GM18861 (cell line): ENCODE measurements around the gene CHRNA3.

Source experiments
- ATAC-seq: cut with Tn5 transposase; IDR thresholded peaks from one replicate; pipeline ENCODE4 v1.9.1; 2021; ENCODE audit not compliant: unreplicated experiment

CHRNA3 gene

DNA sequence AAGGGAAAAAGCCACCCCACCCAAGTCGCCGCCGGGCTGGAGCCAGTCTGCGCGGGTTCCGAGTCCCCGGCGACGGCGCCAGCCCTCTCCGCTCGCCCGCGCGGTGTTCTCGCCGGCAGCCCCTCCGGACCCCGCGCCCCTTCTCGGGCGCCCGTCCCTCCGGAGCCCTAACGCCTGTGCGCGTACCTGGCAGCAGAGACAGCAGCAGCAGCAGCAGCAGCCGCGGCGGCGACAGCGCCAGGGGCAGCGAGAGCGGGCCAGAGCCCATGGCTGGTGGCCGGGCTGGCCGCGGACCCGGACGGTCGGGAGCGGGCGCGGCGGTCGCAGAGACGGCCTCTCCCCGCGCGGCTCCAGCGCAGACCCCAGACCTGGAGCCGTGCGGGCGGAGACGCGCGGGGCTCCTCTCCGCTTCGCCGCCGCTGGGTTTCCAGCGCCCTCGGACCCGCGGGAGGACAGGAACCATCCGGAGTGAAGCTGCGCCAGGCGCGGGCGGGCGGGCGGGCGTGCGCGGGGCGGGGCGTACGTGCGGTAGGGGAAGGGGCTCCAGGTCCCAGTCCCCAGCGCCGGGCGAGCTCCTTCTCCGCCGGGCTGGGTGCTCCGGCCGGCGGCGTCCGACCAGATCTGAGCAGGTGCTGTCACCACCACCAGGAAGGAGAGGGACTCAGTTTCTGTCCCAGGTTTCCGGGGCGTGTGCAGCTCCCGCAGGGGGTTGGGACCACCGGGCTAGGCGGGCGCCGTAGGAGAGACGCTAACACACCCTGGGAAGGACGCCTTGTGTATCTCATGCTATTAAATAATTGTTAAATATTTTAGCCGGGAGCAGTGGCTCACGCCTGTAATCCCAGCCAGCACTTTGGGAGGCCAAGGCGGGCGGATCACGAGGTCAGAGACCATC is at the start of gene CHRNA3:
TSS of gene CHRNA3 (minus strand) at position 470 of the 895 bp plus-strand sequence. CDS start at position 268, 202 bp downstream.
- ATAC-seq, result no peak

DNA sequence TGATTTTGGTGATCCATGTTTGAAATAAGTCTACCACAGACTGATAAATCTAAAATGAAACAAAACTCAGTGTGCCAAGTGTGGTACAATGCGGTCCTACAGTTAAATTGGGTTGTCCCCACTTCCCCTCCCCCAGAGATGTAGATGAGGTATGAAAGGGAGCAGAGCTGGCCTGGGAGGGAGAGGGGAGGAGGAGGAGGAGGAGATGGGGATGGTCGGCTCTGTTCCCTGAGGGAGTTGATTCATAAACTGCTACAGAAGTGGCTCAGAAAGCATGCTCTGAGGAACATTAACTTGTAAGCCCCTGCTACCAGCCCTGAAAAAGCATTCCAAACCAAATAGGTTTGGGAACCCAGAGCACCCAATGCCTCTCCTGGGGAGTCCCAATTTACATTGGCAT is 48.2 kb upstream of the CHRNA3 start:
- ATAC-seq, result no peak

DNA sequence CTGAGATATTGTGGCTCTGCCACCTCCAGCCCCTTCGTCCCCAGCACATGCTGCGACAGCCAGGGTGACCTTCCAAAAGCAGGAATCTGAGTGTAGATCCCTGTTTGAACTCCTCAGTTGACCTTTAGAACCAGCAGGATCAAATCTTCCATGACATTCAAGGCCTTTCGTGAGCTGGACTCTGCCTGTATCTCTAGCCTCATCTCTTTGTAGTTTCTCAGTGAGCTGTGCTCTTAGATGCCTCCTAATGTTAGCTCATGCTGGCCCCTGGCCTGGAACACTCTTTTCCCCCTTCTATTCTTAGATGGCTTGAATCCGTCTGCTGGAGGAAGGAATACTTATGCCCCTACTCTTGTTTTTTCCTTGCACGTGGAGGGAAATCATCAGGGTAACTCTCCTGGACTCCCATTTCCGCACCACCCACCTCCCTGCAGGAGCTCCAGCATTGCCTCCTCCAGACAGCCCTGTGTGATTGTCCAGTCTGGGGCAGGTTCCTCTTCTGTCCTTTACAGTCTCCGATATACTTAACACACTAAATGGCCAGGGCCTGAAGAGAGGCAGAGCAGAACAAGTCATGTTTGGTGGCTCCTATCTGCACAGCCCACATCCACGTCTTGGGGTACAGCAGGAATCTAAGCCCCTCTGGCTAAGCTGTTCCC is 46.9 kb upstream of the CHRNA3 start:
- no peak for ATAC-seq

DNA sequence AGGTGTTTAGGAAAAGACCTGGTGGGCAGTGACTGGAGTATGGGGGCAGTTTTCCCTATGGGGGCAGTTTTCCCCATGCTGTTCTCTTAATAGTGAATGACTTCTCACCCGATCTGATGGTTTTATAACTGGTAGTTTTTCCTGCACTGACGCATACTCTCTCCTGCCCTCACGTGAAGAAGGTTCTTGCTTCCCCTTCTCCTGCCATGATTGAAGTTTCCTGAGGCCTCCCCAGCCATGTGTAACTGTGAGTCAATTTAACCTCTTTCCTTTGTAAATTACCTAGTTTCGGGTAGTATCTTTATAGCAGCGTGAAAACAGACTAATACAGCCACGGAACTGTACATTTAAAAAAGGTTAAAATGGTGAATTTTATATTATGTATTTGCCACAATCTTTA is 45.2 kb upstream of the CHRNA3 start:
- ATAC-seq, result no peak

DNA sequence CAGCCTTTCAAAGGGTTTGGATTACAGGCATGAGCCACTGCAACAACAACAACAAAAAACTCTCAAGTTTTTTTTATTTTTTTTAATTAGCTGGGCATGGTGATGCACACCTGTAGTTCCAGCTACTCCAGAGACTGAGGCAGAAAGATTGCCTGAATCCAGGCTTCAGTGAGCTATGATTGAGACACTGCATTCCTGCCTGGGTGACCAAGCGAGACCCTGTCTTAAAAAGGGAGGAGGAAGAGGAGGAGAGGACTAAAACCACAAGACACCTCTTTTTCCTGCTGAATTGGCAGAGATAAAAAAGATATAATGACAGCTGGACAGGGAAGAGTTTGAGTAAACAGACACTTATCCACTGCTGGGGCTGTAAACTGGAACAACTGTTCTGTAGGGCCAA is 42.9 kb upstream of the CHRNA3 start:
- no peak for ATAC-seq

DNA sequence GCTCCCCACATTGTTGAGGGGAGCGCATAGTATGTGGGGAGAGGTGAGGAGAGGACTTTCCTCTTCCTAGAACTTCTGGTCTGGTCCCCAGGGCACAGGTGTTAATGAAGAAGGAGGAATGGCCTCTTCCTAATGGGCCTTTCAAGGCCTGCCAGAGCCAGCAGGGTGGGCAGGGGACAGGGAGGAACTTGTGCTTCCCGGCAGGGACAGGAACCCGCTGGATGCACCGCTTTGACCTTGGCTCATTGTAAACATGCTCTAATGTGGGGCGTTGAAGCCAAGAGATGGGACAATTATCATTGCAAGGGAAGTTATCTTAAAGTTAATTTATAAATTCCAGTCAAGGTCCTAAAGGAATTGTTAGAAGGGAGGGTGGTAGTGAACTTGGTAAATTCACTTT is 41.2 kb upstream of the CHRNA3 start:
- ATAC-seq, result no peak

DNA sequence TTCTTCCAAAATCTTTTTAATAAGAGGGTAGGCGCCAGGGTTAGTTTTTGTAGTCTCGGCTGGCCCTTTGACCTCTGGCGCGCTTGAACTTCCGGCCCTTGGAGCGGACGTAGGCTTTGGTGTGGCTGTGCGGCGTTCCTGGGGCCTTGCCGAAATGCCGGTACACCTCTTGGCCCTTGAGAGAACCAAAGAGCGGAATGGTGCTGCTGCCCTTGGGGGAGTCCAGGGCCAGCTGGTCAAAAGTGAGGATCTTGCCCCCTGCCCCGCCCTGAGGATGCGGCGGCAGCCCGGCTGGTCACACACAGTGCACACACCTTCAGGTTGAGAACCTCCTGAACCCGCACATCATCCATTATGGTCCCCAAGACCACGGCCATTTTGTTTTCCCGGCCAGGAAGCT is 40.2 kb upstream of the CHRNA3 start:
- no peak for ATAC-seq

DNA sequence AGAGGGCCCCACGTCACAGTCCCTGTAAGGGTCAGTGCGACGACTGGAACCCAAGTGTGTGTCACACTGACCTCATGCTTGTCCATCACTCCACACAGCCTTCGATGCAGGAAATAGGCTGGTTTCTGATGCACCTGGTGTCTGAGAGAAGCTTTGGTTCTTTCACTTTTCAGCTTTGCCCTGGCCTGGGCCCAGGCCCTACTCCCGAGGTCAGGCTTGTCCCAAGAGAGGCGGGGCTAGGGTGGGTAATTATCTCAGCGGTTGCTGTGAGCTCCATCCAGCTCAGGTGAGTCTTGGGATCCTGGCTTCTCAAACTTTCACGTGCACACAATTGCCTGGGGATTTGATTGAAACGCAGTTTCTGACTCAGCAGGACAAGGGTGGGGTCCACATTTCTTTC is 39.8 kb upstream of the CHRNA3 start:
- no peak for ATAC-seq

DNA sequence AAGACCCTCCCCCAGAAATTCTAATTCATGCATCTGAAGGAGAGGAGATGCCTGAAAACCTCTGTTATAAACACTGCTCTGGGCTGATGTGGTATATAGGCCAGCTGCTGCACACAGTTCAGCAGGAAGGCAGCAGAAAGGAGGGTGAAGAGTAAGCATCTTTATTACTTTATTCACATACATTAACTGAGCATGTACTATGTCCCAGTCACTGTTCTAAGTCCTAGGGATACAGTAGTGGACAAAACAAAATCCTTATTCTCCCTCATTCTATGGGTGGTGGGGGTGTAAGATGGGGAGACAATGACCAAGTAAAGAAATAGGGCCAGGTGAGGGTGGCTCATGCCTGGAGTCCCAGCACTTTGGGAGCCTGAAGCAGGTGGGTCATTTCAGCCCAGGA is 38.0 kb upstream of the CHRNA3 start:
- no peak for ATAC-seq

DNA sequence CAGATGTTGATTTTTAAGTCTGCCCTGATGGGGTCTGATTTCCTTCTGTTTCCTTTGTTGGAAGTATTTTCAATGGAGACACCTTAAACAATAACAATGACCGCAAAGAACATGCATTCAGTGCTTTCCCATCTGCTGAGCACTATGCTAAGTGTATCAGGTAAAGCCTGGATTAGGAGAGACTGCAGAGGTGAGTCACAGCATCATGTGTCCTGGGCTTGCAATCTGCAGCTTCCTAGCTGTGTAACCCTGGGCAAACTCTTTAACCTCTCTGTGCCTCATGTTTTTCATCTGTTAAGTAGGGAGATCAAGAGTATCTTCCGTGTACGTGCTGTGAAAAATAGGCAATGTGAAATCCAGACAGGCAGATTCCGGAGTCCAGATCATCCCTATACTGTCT is 33.5 kb upstream of the CHRNA3 start:
- no peak for ATAC-seq

DNA sequence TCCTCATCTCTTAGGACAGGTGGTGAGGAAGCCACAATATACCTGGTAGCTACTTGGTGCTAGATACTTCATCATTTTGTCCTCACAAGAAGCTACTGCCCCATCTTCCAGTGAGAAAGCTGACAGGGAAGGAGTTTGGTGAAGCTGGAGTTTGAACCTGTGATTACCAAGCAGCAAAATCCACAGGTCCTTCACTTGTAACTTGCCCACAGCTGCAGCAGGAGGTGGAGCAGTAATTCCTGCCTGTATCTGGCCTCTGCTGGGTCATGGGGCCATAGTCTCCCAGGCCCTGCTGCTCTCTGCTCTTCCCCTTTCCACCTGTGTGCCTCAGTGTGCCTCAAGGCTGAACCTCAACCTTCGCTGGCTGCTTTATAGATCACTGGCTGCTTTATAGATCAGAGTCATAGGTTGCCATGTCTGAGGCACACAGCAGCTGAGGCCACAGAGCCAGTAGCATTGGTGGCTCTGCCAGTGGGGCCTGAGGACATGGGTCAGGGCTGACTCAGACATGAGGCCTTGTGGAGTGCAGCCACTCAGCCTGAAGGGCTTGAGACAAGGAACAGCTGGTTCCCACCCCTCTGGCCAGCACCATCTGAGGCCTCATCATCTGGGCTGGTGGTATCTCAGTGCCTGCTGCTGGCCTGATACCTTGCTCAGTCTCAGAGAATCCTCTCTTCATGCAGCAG is 31.3 kb upstream of the CHRNA3 start:
- no peak for ATAC-seq

DNA sequence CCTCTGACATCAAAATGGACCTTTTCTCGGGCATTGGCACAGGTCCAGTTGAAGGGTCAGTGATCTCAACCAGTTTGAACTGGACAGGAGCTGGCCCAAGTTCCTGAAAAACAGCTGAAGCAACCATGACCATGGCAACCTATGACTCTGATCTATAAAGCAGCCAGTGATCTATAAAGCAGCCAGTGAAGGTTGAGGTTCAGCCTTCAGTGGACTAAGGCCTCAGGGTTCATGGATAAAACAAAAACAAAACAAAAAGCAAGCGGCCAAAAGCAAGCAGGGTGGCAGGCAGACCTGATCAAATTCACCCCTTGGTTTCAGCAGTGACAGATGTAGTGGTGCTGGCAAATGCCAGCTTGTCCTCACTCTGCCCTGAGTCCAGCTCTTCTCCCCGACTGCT is 30.2 kb upstream of the CHRNA3 start:
- no peak for ATAC-seq

DNA sequence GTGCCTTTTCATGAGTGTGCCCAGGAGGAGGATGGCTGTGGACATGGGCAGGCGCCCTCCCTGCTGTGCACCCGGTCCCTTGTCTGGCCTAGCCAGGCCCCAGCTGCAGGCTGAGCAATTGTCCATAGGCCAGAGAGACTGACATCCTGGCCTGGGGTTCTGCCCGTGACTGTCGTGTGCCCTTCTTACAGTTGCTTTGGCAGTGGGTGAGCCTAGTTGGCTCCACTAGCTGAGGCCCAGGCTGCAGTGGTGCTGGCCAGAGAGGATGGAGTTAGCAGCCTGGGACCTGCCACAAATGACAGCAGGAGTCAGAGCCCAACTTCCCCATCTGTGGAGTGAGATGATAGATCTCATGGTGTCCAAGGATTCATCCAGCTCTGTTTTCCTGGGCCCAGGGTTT is 29.2 kb upstream of the CHRNA3 start:
- ATAC-seq, result no peak

DNA sequence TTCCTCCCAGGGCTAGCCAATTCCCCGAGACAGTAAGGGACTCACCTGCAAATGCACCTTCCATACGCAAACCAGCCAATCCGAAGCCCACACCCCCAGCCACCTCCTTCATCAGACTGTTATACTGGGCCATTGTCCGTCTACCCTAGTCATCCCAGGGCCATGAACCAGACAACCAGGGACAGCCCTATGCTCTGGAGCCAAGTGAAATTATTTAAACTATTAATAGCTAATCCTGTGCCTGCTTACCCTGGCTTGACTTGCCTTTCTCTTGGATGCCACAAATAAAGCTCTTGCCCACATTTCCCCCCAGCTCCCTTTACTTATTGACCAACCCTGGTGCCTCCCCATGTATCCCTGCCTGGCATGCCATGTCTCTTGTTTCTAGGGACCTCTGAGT is 24.2 kb upstream of the CHRNA3 start:
- ATAC-seq, result no peak

DNA sequence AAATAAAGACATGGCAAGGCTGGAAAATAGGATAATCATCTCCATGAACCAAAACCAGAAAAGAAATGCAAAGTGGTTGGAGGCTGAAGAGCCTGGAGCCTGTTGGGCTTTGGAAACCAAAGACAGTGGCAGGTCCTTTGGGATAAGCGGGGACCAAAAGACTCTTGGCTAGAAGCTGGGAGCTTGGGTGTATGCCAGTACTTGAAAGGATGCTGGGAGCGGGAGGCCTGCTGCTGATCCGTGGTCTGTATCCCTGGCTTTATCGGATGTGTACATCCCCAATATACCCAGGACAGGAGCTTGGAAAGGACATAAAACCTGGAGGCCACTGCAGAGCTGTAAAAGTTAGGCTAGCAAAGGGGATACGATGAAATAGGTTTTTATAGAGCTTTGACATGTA is 21.5 kb upstream of the CHRNA3 start:
- ATAC-seq, result no peak

DNA sequence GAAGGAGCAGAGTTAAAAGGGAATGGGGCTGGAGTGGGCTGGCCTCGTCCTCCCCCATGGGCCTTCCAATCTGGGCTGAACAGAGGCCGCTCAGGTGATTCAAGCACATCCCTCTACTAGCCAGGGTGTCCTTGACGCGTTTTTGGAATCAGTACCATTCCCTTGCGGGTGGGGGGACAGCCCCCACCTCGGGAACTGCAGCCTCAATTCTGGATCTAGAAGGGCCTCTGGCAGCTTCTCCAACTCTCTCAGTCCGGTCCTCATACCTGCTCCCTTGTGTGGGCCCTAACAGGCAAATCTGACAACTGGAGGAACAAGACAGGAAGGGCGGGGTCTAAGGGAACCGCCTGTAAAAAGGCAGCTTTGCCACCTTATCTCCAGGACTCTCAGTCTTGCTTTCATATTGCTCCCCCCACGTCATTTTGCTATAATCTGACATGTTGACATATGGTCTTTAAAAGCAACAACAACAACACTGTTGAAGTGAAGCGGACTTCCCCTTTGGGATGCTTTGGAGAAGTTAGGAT is 21.0 kb upstream of the CHRNA3 start:
- no peak for ATAC-seq

DNA sequence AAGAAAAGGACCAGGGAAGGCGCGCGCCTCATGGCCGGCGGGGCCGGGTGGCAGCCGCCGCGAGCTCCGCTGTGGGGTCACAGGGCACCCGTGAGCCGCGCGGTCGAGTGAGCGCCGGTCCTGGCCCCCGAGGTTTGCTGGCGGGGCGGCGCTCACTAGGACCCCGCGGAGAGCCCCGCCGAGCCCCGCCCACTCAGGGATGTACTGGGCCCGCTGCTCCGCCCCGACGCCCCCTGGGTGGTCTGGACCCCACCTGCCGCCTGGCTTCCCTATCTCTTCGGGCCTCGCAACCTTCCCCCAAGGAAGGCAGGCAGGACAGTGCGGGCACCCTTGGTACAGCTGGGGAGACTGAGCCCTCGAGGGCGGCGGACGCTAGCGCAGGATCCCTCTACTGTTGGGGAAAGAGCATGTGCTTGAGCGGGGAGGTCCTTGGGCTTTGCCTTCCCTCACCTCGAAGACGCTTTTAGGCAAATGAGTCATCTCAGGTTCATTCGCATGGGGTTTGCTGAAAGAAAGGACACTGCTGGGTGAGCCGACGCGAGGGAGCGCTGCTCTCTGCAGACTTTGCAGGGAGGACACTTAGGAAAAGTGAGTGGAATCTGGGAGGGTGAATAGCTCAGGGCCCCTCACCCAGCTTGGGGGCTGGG is 20.4 kb upstream of the CHRNA3 start, which contains the start of gene CHRNB4:
TSS of gene CHRNB4 (minus strand) at position 109 of the 647 bp plus-strand sequence. CDS start at position 32, 77 bp downstream.
- ATAC-seq, result no peak

DNA sequence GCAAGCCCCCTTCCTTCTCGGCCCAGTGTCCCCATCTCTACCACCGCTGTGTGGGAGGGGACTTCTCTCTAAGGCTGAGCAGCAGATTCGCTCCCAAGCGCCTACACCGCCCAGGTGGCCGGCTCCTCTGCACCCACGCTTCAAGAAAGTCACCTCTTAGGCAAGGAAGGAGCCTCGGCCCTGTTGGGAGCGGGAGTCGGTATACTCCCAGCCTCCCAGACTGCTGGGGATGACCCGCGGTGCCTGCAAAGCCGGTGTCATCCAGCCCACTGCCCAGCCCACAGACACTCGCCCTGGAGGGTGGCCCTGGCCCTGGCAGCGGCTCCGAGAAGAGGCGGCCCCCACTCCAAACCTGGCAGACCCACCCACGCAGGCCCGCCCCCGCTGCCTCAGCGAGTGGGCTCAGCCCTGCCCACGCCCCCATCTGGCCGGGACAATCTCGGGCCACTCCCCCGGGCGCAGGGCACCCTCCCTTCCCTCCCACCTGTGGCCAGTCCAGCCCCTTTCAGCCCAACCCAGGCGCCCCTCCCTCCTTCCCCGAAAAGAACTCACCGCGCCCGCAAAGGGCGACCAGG is 19.8 kb upstream of the CHRNA3 start:
- no peak for ATAC-seq

DNA sequence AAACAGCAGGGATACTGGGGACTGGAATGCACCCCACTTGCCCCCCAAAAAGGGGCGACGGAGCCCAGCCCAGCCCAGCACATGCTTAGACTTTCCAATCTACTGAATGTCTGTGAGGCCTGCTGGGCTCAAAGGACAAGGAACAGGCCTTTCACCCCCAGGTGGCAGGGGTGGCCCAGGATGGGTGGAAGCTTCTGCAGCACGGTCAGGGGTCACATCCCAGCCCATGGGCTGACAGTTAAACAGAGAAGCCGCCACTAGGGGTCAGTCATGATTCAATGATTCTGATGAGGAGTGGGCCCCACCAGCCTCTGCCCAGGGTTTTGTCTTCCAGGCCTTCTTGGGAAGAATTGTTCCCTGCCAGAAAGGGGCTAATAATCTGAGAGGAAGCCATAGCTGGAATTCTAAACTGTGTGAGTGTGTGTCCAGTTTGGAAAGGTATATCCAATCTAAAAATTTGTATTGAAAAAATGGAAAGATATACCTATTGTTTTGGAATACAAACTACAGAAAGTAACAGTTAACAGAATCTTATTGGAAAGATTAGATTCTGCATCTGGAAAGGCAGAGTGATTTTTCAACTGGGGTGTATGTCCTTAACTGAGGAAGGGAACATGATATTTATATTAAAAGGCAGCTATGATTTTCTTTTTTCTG is 18.0 kb upstream of the CHRNA3 start:
- ATAC-seq, result no peak

DNA sequence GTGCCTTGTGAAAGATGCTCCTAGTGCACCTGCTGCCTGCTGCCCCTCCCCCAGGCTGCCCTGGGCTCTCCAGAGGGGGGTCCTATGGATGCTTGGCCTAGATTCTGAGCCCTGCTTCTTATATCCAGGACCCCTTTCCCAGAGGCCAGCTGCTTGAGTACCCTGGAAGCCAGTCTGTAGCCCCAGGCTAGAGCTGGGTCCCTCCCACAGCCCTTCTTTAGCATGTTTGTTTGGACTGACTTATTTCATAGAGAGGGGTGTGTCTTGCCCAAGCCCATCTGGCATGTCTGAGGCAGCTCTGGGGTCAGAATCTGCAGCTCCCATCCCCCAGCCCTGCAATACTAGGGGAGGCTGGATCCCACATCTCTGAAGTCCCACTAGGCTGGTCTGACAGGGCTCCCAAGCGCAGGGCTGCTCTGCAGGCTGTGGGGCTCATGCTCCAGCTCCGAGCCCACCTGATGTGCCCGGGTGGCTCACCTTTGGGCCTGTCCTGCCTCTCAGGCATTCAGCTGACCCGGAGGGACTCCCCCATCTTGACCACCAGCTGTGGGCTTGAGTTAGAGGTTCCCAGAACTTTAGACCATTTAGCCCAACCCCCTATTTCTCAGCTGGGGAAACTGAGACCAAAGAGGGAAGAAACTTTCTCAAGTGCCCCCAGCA is 17.1 kb upstream of the CHRNA3 start:
- no peak for ATAC-seq
